HepG2 (cell line): ENCODE results near the gene SBK3. TPM values are rescaled to one million over a fixed set of nuclear protein-coding genes. Genes with fewer than 3 reads are reported as not detected.
A peak's percentile ranks its signal among the peaks of the same experiment; 100 is the strongest.

Source experiments
- ATF2 ChIP-seq: sonication (generic); formaldehyde crosslinking; IDR thresholded peaks from 2 replicates; pipeline ENCODE4 v1.4.0; 2020; ENCODE audit warnings: missing genetic modification reagents
- CCDC6 ChIP-seq: sonication (generic); formaldehyde crosslinking; IDR thresholded peaks from 2 replicates; pipeline ENCODE4 v1.8.1; 2022; ENCODE audit warnings: mild to moderate bottlenecking, missing genetic modification reagents, moderate library complexity
- ELF3 ChIP-seq: IDR thresholded peaks from 2 replicates; pipeline ENCODE4 v1.6.1; 2016; ENCODE audit warnings: missing genetic modification reagents, missing compliant biosample characterization
- HNF1B ChIP-seq: sonication (generic); formaldehyde crosslinking; IDR thresholded peaks from 2 replicates; pipeline ENCODE4 v1.5.1; 2020; ENCODE audit warnings: mild to moderate bottlenecking, moderate library complexity, missing genetic modification reagents
- IRF2 ChIP-seq: IDR thresholded peaks from 2 replicates; pipeline ENCODE4 v1.6.1; 2018; ENCODE audit warnings: missing genetic modification reagents, missing compliant biosample characterization
- MTERF4 ChIP-seq: sonication (generic); formaldehyde crosslinking; IDR thresholded peaks from 2 replicates; pipeline ENCODE4 v1.8.0; 2023; ENCODE audit warnings: mild to moderate bottlenecking, missing genetic modification reagents
- NR2F2 ChIP-seq: IDR thresholded peaks from 2 replicates; pipeline ENCODE4 v1.6.1; 2012; ENCODE audit warnings: low read depth, inconsistent platforms, borderline replicate concordance
- RXRA ChIP-seq: sonication (generic); formaldehyde crosslinking; IDR thresholded peaks from 2 replicates; pipeline ENCODE4 v1.5.1; 2020; ENCODE audit warnings: missing genetic modification reagents
- RXRB ChIP-seq: IDR thresholded peaks from 2 replicates; pipeline ENCODE4 v1.6.1; 2016; ENCODE audit warnings: borderline replicate concordance, missing genetic modification reagents, missing compliant biosample characterization
- TSC22D2 ChIP-seq: sonication (generic); formaldehyde crosslinking; IDR thresholded peaks from 2 replicates; pipeline ENCODE4 v1.5.1; 2020; ENCODE audit warnings: missing genetic modification reagents, mild to moderate bottlenecking, borderline replicate concordance
- ZHX2 ChIP-seq, 2 experiments: sonication (generic) in 1 of 2; formaldehyde crosslinking in 1 of 2; IDR thresholded peaks; 2 replicates each; pipeline versions ENCODE4 v1.6.1 to v1.9.0; 2014 to 2022; ENCODE audit warnings: antibody characterized with exemption in 1 of 2, borderline replicate concordance in 1 of 2, inconsistent platforms in 1 of 2, low read depth in 1 of 2, missing genetic modification reagents in 1 of 2
- ZNF512B ChIP-seq: sonication (generic); formaldehyde crosslinking; IDR thresholded peaks from 2 replicates; pipeline ENCODE4 v1.5.1; 2020; ENCODE audit warnings: missing genetic modification reagents, mild to moderate bottlenecking, borderline replicate concordance
- ZNF691 ChIP-seq: sonication (generic); formaldehyde crosslinking; IDR thresholded peaks from 2 replicates; pipeline ENCODE4 v1.4.0; 2020; ENCODE audit warnings: missing genetic modification reagents, low read depth, mild to moderate bottlenecking, borderline replicate concordance
- ZSCAN9 ChIP-seq: IDR thresholded peaks from 2 replicates; pipeline ENCODE4 v1.6.1; 2016; ENCODE audit warnings: borderline replicate concordance
- polyA plus RNA-seq, 8 experiments: library from polyadenylated mRNA; depleted of rRNA in 3 of 8; stranded (reverse) in 7 of 8; unstranded in 1 of 8; fragments of >200 nt; fragmentation: Illumina TruSeq in 4 of 8; extraction: Trizol in 4 of 8; gene quantifications; 2 replicates each; pipeline versions ENCODE4 v1.2.1 to v1.2.3, GENCODE V29; 2011 to 2016; ENCODE audit warnings: low read depth in 4 of 8, missing spikeins in 1 of 8, mixed read lengths in 1 of 8; ENCODE audit not compliant: insufficient read depth in 1 of 8
- total RNA-seq, 5 experiments: library from RNA; depleted of rRNA; stranded (reverse); fragments of >200 nt; fragmentation: Illumina TruSeq; extraction: Trizol; gene quantifications; 2 replicates each; pipeline ENCODE4 v1.2.3, GENCODE V29; 2016; ENCODE audit warnings: low read depth in 1 of 5

SBK3 gene
- total and polyA plus RNA-seq, 2 of the 13 experiments (the other 11 are each of a cell fraction or from before 2014, with no cell fraction given), result 0.66 to 0.77 TPM

- no peak for TF ChIP-seq ZNF512B (CRISPR knock-in tag)
- TF ChIP-seq NR2F2, result peak; percentile 34; the same call in 1 of the 2 replicates
- 0 out of 2 replicates have a peak, but pooled peaks have one; percentile 24 for TF ChIP-seq RXRB (CRISPR knock-in tag)
- no peak; the same call in 1 of the 2 replicates for TF ChIP-seq ZSCAN9 (CRISPR knock-in tag)
- 0 out of 2 replicates have a peak, but pooled peaks have one; percentile 27 for TF ChIP-seq CCDC6
- no peak for TF ChIP-seq HNF1B (CRISPR knock-in tag)
- TF ChIP-seq MTERF4 (CRISPR knock-in tag), result no peak
- TF ChIP-seq RXRA (CRISPR knock-in tag), result no peak
- TF ChIP-seq ZNF691 (CRISPR knock-in tag), result no peak
- TF ChIP-seq ELF3 (CRISPR knock-in tag), result peak; percentile 76
- no peak for TF ChIP-seq TSC22D2
- TF ChIP-seq IRF2 (CRISPR knock-in tag), result peak; percentile 64; the same call in 1 of the 2 replicates
- peak; percentile 64 for TF ChIP-seq ATF2 (CRISPR knock-in tag)
- 0 out of 2 replicates have a peak, but pooled peaks have one; percentile 47 for TF ChIP-seq ZHX2 (IDR thresholded peaks at IDR 0.05; ENCODE audit: low read depth)
- TF ChIP-seq ZHX2 (CRISPR knock-in tag; IDR thresholded peaks at IDR 0.05; ENCODE audit: borderline replicate concordance), result no peak
Measured at GRCh38 chr19:55580628-55581144, 35.3 kb upstream of the SBK3 start, which contains the start of gene ZNF579 (continued).
